Loucy (cell line): ENCODE data around the gene FER.
A peak's percentile ranks its signal among the peaks of the same experiment; 100 is the strongest.

ENCODE experiments used
- H2AFZ ChIP-seq: fragments of 200-600 bp; sonication (generic); 2 replicates; pipeline ENCODE4 v1.6.0; 2016; ENCODE audit warnings: antibody characterized with exemption, mild to moderate bottlenecking, low read length, moderate library complexity
- H3F3A ChIP-seq: fragments of 200-600 bp; 2 replicates; pipeline ENCODE4 v1.6.0; 2016; ENCODE audit warnings: antibody characterized with exemption, low read depth, mild to moderate bottlenecking
- H3K27me3 ChIP-seq: fragments of 200-600 bp; sonication (generic); 2 replicates; pipeline ENCODE4 v1.6.1; 2014; ENCODE audit warnings: low read length, mild to moderate bottlenecking; ENCODE audit not compliant: insufficient read depth, poor library complexity, severe bottlenecking
- H3K36me3 ChIP-seq: fragments of 200-600 bp; sonication (generic); 2 replicates; pipeline ENCODE4 v1.6.1; 2016; ENCODE audit warnings: low read length; ENCODE audit not compliant: insufficient read depth
- H3K4me1 ChIP-seq: fragments of 200-600 bp; sonication (generic); 2 replicates; pipeline ENCODE4 v1.5.1; 2014; ENCODE audit warnings: low read length, mild to moderate bottlenecking; ENCODE audit not compliant: insufficient read depth, poor library complexity, severe bottlenecking
- H3K4me2 ChIP-seq: fragments of 200-600 bp; sonication (generic); 2 replicates; pipeline ENCODE4 v1.6.0; 2014; ENCODE audit warnings: antibody characterized with exemption, low read length, low read depth, mild to moderate bottlenecking; ENCODE audit not compliant: poor library complexity, severe bottlenecking
- H3K4me3 ChIP-seq: fragments of 200-600 bp; sonication (generic); 2 replicates; pipeline ENCODE4 v1.5.1; 2014; ENCODE audit warnings: low read length, mild to moderate bottlenecking, mixed read lengths; ENCODE audit not compliant: poor library complexity, severe bottlenecking
- H3K79me2 ChIP-seq: fragments of 200-600 bp; sonication (generic); 2 replicates; pipeline ENCODE4 v1.6.1; 2014; ENCODE audit warnings: low read length; ENCODE audit not compliant: insufficient read depth
- H3K9ac ChIP-seq: fragments of 200-600 bp; sonication (generic); 2 replicates; pipeline ENCODE4 v1.6.0; 2014; ENCODE audit warnings: mild to moderate bottlenecking, low read depth, low read length, moderate library complexity; ENCODE audit not compliant: poor library complexity, severe bottlenecking
- H3K9me2 ChIP-seq: fragments of 200-600 bp; sonication (generic); replicated peaks from 2 replicates; pipeline ENCODE4 v1.6.1; 2016; ENCODE audit warnings: low read depth, low read length, mixed read lengths
- H3K9me3 ChIP-seq: fragments of 200-600 bp; sonication (generic); 2 replicates; pipeline ENCODE4 v1.6.1; 2014; ENCODE audit warnings: mild to moderate bottlenecking, antibody characterized with exemption, low read length, low read depth; ENCODE audit not compliant: insufficient read depth
- H4K20me1 ChIP-seq: fragments of 200-600 bp; sonication (generic); 2 replicates; pipeline ENCODE4 v1.6.0; 2014; ENCODE audit warnings: antibody characterized with exemption, low read length, mild to moderate bottlenecking; ENCODE audit not compliant: insufficient read depth, poor library complexity, severe bottlenecking
- EZH2phosphoT487 ChIP-seq: fragments of 200-600 bp; IDR thresholded peaks from 2 replicates; pipeline ENCODE4 v1.6.1; 2018; ENCODE audit warnings: antibody characterized with exemption, mild to moderate bottlenecking, moderate library complexity, borderline replicate concordance
- TF ChIP-seq, protein P1 (sequence below): fragments of 200-600 bp; sonication (generic); conservative IDR thresholded peaks from 2 replicates; pipeline ENCODE4 v1.5.1; 2014; ENCODE audit warnings: mild to moderate bottlenecking, antibody characterized with exemption, low read length

FER gene

DNA sequence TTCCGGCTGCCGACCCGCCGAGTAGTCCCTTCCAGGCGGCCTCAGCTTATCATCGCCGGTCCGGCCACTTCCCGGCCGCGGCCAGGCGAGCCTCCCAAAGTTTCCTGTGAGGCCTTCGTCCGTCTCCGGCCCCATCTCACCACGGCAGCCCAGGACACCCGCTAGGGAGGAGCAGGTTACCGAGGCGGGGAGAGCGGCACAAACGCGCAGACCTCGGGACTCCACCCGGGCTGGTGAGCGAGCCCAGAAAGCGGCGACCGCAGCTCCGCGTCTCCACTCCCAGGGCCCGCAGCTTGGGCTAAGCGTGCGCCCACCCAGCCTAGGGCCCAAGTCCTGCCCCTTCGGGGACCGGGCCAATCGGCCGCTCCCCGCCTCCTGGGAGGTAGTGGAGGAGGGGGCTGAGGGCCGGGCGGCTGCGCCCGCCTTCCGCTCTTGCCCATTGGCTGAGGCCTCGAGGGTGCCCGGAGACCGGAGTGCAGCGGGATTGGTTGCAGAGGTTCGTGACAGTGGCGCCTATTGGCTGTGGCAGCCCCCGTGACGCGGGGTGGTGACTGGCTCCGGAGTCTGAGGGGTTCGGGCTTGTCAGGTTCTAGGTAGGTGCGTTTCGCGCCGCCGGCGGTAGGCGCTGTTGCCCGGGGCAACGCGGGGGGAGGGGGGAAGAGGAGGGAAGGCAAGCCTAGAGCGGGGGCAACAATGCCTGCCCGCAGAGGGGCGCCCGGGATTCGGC, 867 bp downstream of the FER start:
- Histone ChIP-seq H3K27me3 (no peaks in the 10 kb centered on the region), H3K36me3 (no peaks in the 10 kb centered on the region), H3K4me3 (peak overlapping the region; percentile 89), H3K4me1 (peaks cover 9% of the 10 kb centered on the region), H3F3A (no peaks in the 10 kb centered on the region), H4K20me1 (no peaks in the 10 kb centered on the region), H3K9me3 (no peaks in the 10 kb centered on the region), H3K9me2 (no peaks in the 10 kb centered on the region), H3K9ac (peak overlapping the region; percentile 83), H3K4me2 (peak overlapping the region; percentile 88), H3K79me2 (no peaks in the 10 kb centered on the region), H2AFZ (peak overlapping the region; percentile 87)
- TF ChIP-seq, protein P1, sequence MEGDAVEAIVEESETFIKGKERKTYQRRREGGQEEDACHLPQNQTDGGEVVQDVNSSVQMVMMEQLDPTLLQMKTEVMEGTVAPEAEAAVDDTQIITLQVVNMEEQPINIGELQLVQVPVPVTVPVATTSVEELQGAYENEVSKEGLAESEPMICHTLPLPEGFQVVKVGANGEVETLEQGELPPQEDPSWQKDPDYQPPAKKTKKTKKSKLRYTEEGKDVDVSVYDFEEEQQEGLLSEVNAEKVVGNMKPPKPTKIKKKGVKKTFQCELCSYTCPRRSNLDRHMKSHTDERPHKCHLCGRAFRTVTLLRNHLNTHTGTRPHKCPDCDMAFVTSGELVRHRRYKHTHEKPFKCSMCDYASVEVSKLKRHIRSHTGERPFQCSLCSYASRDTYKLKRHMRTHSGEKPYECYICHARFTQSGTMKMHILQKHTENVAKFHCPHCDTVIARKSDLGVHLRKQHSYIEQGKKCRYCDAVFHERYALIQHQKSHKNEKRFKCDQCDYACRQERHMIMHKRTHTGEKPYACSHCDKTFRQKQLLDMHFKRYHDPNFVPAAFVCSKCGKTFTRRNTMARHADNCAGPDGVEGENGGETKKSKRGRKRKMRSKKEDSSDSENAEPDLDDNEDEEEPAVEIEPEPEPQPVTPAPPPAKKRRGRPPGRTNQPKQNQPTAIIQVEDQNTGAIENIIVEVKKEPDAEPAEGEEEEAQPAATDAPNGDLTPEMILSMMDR, result no peak
- TF ChIP-seq EZH2phosphoT487, result no peak

DNA sequence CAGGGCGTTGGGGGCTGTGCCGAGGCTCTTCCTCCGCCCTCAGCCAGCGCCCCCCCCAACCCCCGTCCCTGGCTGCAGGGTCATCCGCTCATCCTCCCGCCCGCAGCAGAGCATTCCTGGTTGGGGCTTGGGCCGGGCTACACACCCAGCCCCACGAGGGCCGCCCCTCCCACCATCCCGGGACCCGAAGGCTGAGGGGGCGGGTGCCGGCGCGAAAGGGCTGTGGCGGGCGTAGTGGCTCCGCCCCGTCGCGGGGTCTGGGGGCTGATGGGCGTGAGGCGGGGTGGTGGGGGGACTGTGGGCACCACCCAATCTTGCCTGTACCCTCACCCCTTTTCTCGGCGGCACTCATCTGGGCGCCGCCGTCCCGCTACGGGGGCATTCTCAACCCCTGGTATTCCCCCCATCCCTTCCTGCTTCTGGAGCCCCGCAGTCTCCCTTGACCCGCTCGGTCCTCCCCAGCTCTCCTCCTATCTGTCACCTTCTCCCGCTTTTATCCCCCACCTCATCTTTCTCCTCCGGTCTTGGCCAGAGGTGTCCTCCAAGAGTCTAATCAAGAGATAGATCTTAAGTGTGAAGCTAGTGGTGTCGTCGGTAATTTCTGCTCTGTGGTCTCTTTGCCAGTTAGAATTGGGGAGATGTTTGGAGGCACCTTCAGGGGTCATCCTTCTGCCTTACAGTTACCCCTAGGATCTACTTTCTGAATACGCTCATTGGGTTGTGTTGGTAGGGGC, 1.6 kb downstream of the FER start:
- H3F3A ChIP-seq, result no peaks in the 10 kb centered on the region
- H3K79me2 ChIP-seq, result no peaks in the 10 kb centered on the region

DNA sequence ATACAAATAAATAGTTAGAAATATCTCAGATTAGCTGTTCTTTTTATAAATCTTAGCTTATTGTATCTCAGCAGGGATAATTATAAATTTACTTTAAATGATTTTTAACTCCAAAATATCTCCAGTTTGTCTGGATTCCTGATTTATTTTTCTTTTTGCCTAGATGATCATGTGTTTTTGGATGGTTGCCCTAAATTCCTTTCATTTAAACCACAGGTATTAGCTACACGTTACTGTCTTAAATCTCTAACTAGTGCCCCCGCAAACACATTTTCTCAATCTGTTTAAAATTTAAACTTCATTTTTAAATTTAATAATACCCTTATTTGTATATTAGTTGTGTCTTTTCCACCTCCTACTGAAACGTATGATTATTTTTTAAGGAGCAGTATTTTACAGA, 5.6 kb downstream of the FER start:
- Histone ChIP-seq H3K27me3 (no peaks in the 10 kb centered on the region), H3K4me2 (no peak overlapping the region), H3K9me2 (no peaks in the 10 kb centered on the region), H3K9me3 (no peaks in the 10 kb centered on the region), H3K79me2 (no peaks in the 10 kb centered on the region), H3K36me3 (no peaks in the 10 kb centered on the region), H3F3A (no peaks in the 10 kb centered on the region), H2AFZ (no peak overlapping the region), H4K20me1 (no peaks in the 10 kb centered on the region), H3K4me1 (peaks cover 5% of the 10 kb centered on the region), H3K9ac (no peak overlapping the region), H3K4me3 (no peak overlapping the region)
- TF ChIP-seq EZH2phosphoT487, result no peak
- TF ChIP-seq, protein P1, result no peak

More for the DNA sequence above, 1.6 kb downstream of the FER start:
- Histone ChIP-seq H3K27me3 (no peaks in the 10 kb centered on the region), H3K9me3 (no peaks in the 10 kb centered on the region), H2AFZ (peak overlapping the region; percentile 58), H3K4me3 (peak overlapping the region; percentile 89), H3K9me2 (no peaks in the 10 kb centered on the region), H3K4me1 (peaks cover 9% of the 10 kb centered on the region), H3K4me2 (peak overlapping the region; percentile 74), H3K36me3 (no peaks in the 10 kb centered on the region), H4K20me1 (no peaks in the 10 kb centered on the region), H3K9ac (peak overlapping the region; percentile 72)
- TF ChIP-seq, protein P1, result no peak
- no peak for TF ChIP-seq EZH2phosphoT487
